Measurements from ENCODE around the gene PHF23.

Gene PHF23

GRCh38 chr17:7237761-7238419, 1.4 kb downstream of the PHF23 start:
- peak; percentile 67 to 71 (median 69) for DNase-seq

GRCh38 chr17:7237266-7237760, 1.9 kb downstream of the PHF23 start:
- DNase-seq, result no peak

DNA sequence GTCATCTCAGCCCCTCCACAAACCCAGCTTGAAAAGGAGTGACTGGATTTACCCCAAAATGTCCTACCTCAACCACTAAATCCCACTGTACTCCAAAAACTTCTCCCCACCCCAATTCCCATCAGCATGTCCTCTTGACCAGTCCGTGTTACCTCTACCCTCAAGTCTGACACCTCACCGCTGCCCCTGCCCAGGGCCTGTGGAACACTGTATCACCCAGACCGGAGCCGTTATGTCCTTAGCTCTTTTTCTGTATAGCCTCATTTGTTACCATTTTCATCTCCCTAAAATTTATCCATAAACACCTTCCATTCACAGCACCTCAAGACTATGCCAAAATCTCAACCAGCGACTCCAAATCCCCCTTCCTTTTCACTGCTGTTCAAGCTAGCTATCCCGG, 2.4 kb downstream of the PHF23 start:
- DNase-seq, result no peak

DNA sequence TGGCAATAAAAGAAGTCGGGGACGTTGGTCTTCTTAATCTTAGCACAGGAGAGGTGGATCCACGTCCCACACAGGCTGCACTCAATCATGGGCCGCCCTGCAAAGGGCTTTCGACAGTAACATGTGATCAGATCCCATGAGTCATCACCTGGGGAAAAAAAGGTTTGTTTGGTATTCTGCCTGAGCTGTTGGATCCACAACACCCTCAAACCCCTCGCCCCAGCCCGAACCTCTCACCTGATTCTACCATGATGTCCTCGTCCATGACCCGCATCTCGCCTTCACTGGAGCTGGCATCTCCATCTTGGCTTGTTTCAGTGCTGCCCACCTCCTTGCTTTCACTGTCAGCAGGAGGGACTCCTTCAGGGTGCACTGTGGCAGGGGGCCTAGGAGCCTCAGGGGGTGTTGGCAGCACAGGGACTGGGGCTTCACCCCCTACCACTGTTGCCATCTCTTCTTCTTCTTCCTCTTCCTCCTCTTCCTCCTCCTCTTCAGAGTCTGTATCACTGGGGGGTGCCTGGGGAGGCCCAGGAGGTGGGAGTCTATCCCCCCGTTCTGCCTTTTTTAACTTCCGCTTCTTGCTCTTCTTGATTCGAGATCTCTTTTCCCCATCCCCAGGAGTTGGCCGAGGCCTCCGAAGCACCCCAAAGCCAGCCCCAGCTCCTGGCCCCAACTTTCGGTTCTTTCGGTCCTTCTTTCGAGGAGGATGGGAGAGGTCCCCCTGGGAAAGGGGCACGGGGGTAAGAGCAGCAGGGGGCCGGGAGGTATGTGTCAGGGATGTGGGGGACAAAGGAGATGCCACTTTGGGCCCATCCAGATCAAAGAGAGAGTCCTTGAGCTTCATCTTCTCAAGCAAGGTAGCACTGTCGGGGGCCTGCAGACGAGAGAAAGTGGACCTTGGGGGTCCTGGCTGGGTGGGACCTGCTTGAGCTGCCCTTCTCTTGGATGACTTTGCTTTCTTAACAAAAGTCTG, 3.3 kb downstream of the PHF23 start:
- no peak for DNase-seq

- peak; percentile 78 to 89 (median 84) for DNase-seq
Measured at GRCh38 chr17:7234083-7234951, 4.9 kb downstream of the PHF23 start, which contains the start of gene DVL2. Gene DVL2, minus strand, starts transcription at chr17:7234517. Its CDS starts 255 bp downstream, at chr17:7234262.

DNA sequence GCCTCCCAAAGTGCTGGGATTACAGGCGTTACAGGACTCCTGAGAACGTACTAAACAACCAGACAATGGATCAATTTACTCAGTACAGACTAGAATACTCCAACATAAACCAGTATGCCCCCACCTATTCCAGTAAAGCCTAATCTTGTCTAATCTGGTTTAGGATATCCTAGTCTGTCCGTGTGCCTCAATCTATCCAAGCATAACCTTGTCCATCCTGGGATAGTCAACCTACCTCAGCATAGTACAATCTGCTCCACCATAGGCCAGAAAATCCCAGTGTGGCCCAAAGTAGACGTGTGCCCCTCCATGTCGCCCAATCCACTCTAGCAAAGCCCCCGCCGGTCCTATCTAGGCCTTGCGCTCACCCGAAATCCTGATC, 5.6 kb downstream of the PHF23 start:
- DNase-seq, result no peak

DNA sequence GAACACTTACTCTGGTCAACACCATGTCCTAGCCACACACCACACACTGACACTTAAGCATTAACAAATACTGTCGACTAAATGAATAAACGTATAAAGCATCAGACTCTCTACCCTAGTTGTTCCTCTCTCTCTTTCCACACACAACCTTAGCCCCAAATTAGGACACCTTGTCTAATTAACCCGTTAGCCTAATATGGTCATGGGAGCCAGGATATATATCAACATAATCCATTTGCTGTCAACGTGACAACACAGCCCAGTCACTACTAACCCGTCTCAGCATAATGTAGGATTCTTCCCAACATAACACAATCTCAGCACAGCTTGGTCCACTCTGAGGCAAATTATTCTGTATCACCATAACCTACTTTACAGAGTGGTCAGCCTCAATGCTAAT, 7.1 kb downstream of the PHF23 start:
- no peak for DNase-seq

DNA sequence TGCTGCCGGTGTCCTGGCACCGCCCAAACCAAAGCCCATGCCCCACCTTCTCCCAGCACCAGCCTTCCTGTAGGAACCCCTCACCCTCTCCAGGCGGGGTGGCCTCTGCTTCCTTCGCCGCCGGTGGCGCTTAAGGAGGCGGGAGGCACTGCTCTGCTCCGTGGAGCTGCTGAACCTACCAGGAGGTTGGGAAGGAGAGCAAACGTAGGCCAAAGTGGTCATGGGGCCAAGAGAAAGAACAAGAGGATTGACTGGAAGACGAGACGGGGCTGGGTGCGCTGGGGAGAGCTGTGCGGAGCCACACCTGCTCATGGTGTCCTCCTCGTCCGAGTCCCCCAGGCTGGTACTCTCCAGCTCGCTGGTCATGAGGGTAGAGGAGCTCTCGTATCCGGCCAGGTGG, 9.8 kb downstream of the PHF23 start:
- no peak for DNase-seq

- DNase-seq, result no peak
Measured at GRCh38 chr17:7228920-7229319, 10.3 kb downstream of the PHF23 start.

GRCh38 chr17:7226721-7227710, 12.2 kb downstream of the PHF23 start:
- DNase-seq, result no peak

GRCh38 chr17:7225711-7226331, 13.4 kb downstream of the PHF23 start:
- DNase-seq, result no peak

- no peak for DNase-seq
Measured at GRCh38 chr17:7224661-7225111, 14.6 kb downstream of the PHF23 start.

GRCh38 chr17:7224110-7224509, 15.1 kb downstream of the PHF23 start:
- DNase-seq, result no peak

- DNase-seq, result no peak
Measured at GRCh38 chr17:7223375-7223774, 15.9 kb downstream of the PHF23 start.

DNA sequence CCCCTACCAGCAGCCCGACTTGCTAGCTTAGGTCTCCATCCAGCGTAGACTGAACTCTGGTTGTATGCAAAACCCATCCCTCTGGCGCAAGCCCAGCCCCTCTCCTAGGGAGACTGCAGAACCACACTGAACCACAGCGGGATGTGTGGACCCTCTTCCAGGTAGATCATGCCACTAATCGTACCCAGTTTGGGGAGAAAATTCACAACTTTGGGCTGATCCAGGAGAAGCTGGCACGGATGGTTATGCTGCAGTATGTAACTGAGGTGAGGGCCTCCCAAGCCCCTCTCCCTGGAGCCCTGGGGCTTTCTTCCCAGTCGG, 16.3 kb downstream of the PHF23 start:
- DNase-seq, result no peak

DNA sequence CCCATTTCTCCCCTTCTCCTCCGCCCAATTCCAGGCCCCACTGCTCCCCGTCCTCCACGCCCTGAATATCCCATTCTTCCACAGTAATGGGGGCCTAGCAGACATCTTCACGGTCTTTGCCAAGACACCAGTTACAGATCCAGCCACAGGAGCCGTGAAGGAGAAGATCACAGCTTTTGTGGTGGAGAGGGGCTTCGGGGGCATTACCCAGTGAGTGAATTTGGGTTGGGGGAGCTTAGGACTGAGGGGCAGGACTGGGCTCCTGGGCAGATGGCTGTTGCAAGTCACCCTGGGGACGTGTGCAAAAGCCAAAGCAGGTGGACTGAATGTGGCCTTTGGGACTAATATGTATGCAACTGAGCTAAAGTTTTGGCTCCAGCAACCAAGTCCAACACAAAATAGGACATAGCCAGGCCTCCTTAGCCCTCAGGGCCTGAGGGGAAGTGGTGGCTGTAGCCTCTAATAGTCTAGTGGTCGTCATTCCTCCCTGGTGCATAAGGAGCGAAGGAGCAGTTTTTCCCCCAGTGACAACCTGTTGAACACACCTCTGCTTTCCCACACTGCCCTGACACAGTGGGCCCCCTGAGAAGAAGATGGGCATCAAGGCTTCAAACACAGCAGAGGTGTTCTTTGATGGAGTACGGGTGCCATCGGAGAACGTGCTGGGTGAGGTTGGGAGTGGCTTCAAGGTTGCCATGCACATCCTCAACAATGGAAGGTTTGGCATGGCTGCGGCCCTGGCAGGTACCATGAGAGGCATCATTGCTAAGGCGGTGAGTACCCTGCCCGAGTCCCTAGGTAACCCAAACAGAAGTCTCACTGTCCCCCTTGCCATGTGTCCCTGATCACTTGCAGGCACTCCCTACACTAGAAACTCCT, 16.9 kb downstream of the PHF23 start:
- DNase-seq, result no peak

GRCh38 chr17:7221278-7222092, 17.8 kb downstream of the PHF23 start:
- DNase-seq, result no peak

GRCh38 chr17:7220593-7221277, 18.5 kb downstream of the PHF23 start:
- DNase-seq, result peak; percentile 26 to 38 (median 28)
